BJ (cell line): ENCODE measurements around the gene KAT5. TPM values are rescaled to one million over a fixed set of nuclear protein-coding genes. Genes with fewer than 3 reads are reported as not detected.
"Not testable (repeated sequence)": the region's sequence is repeated elsewhere in the genome, so short reads cannot be mapped to it uniquely, and the experiment has no call there.

Experiments used
- CTCF ChIA-PET: fragments of 350-600 bp; formaldehyde crosslinking; extraction: SDS; loops from one replicate; lab custom pipeline; 2021; ENCODE audit warnings: antibody characterized with exemption, inconsistent platforms; lab: Yijun Ruan, JAX
- POLR2A ChIA-PET: fragments of 300-600 bp; sonication (Branson Sonifier 250); formaldehyde crosslinking; extraction: SDS; loops from one replicate; lab custom pipeline; 2021; ENCODE audit warnings: antibody characterized with exemption; lab: Charles Lee
- DNase-seq: peaks from one replicate; pipeline ENCODE4 v3.0.0-alpha.2; 2011; ENCODE audit warnings: low read depth
- H3K27me3 ChIP-seq: 2 replicates; pipeline ENCODE4 v1.6.0; 2011; ENCODE audit warnings: low read length; ENCODE audit not compliant: control insufficient read depth, insufficient read depth
- H3K36me3 ChIP-seq: 2 replicates; pipeline ENCODE4 v1.5.1; 2011; ENCODE audit warnings: low read length; ENCODE audit not compliant: control insufficient read depth, insufficient read depth
- H3K4me3 ChIP-seq: 2 replicates; pipeline ENCODE4 v1.5.1; 2011; ENCODE audit warnings: low read depth, mild to moderate bottlenecking, control low read depth, low read length
- CTCF ChIP-seq: IDR thresholded peaks from 2 replicates; pipeline ENCODE4 v1.5.1; 2011; ENCODE audit warnings: low read depth, mild to moderate bottlenecking, control low read depth, inconsistent platforms, low read length, moderate library complexity; ENCODE audit not compliant: insufficient read depth
- polyA plus RNA-seq: library from polyadenylated mRNA; depleted of rRNA; stranded (reverse); fragments of >200 nt; gene quantifications from 2 replicates; pipeline ENCODE4 v1.2.3, GENCODE V29; 2011

The KAT5 gene
- polyA plus RNA-seq, 1 experiment = 50.9 TPM

DNA sequence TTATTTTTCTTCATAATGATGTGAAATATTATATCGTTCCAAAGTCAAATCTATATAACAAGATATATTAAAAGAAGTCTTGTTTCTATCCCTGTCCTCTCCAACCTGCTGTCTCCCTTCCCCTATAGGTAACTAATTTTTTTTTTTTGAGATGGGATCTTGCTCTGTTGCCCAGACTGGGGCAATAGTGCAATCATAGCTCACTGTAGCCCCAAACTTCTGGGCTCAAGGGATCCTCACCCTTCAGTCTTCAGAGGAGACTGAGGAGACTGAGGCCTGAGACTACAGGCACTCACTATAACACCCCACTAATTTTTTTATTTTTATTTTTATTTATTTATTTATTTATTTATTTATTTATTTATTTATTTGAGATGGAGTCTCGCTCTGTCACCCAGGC is 39.1 kb upstream of the KAT5 start:
- Histone ChIP-seq H3K36me3 (no peaks in the 10 kb centered on the region), H3K27me3 (no peaks in the 10 kb centered on the region), H3K4me3 (no peak overlapping the region)
- ChIA-PET CTCF (no interaction called here), POLR2A (no interaction called here)
- TF ChIP-seq CTCF = no peak
- no peak for DNase-seq

DNA sequence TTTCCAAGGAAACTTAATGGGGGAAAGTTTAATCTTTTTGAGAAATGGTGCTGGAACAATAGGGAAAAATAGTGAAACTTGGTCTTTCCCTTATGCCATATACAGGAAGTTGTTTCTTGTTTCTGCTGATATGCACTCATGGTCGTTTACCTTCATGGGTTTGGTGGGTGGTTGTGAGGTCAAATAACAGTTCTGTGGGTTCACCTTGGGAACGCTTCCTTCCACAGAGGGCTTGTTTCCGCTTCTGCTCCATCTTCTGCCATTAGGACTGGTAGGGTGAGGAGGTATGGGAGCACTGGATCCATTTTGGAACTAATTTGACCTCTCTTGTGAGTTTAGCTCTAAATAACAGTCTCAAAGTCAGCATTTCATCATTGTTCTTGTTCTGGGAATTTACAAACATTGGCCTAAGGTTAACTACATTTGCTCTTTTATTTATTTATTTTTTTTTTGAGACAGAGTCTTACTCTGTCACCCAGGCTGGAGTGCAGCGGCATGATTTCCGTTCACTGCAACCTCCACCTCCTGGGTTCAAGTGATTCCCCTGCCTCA is 31.8 kb upstream of the KAT5 start:
- DNase-seq = no peak
- ChIA-PET CTCF (no interaction called here), POLR2A (no interaction called here)
- no peaks in the 10 kb centered on the region for H3K36me3 ChIP-seq
- no peak for TF ChIP-seq CTCF
- no peak overlapping the region for H3K4me3 ChIP-seq
- H3K27me3 ChIP-seq = peaks cover 9% of the 10 kb centered on the region

DNA sequence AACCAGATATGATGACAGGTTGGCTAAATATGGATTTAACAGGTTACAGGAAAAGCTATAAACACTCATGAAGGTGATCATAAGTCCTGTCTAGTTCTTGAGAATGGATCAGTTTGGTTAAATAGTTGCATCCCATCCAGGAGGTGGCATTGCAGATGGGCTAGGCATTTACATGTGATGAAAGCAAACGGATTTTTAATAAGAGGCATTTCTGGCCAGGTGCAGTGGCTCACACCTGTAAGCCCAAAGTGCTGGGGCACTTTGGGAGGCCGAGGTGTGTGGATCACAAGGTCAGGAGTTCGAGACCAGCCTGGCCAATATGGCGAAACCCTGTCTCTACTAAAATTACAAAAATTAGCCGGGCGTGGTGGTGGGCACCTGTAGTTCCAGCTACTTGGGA is 28.6 kb upstream of the KAT5 start:
- POLR2A ChIA-PET, DNase-seq, H3K4me3 ChIP-seq, H3K36me3 ChIP-seq, H3K27me3 ChIP-seq: not testable (repeated sequence)
- CTCF ChIA-PET = interaction anchor here (0.6 to 0.8 kb wide), 2 partner anchors 11 to 20 kb away, joined by 3 to 4 read pairs; no protein-coding TSS in a partner anchor

DNA sequence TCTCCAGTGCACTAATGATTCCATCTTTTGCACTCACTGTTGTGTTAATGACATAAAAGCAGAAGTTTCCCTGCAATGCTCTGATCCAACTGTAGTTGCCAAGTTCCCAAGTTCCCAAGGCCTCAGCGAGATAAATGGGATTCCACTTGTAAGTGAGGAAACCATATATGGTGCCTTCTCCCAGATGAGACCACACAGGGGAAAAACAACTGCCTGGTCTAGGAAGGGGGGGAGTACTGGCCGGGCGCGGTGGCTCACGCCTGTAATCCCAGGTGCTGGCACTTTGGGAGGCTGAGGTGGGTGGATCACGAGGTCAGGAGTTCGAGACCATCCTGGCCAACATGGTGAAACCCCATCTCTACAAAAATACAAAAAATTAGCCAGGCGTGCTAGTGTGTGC is 26.1 kb upstream of the KAT5 start:
- POLR2A ChIA-PET = no interaction called here
- DNase-seq = no peak
- Histone ChIP-seq H3K4me3 (no peak overlapping the region), H3K27me3 (peaks cover 9% of the 10 kb centered on the region), H3K36me3 (no peaks in the 10 kb centered on the region)
- CTCF ChIA-PET = no interaction called here
- TF ChIP-seq CTCF = no peak

DNA sequence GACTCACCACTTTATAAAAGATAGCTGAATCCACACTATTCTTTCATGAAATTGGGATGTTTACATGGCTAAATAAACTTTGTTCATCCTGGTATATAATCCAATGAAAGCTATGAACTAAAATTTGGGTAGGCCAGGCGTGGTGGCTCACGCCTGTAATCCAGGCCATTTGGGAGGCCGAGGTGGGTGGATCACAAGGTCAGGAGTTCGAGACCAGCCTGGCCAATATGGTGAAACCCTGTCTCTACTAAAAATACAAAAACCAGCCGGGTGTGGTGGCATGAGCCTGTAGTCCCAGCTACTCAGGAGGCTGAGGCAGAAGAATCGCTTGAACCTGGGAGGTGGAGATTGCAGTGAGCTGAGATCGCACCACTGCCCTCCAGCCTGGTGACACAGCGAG is 20.2 kb upstream of the KAT5 start:
- CTCF ChIA-PET = interaction anchor here (0.6 to 6.5 kb wide), 3 partner anchors 14 to 575 kb away, joined by 3 to 34 read pairs (median 4); no protein-coding TSS in a partner anchor
- H3K27me3 ChIP-seq, H3K36me3 ChIP-seq, H3K4me3 ChIP-seq, DNase-seq, POLR2A ChIA-PET: not testable (repeated sequence)

DNA sequence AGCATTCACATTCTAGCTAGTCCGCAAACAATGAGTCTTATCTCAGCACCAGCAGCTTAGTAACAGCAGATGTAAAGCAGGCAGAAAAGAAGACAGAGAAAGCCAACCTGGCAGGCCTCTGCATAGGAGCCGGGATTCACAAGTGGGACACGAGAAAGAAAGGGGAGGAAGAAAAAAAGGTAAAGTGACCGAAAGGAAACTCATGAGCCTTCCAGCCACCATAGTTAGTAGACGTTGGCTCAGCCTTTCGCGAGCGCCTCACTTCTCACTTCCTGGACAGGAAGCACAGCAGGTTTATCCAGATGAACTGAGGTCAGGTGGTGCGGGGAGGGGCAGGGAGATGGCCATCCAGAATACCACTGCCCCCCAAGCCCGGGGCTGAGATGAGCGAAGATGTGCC is 19.7 kb upstream of the KAT5 start:
- Histone ChIP-seq H3K36me3 (no peaks in the 10 kb centered on the region), H3K4me3 (no peak overlapping the region), H3K27me3 (peaks cover 5% of the 10 kb centered on the region)
- ChIA-PET CTCF (interaction anchor here (1.3 to 6.5 kb wide), 2 partner anchors 14 to 330 kb away, joined by 4 to 34 read pairs; no protein-coding TSS in a partner anchor), POLR2A (no interaction called here)
- no peak for TF ChIP-seq CTCF
- no peak for DNase-seq
